Measurements from ENCODE around the gene SSH2.
A peak's percentile ranks its signal among the peaks of the same experiment; 100 is the strongest.

- TF ChIP-seq, protein P1, sequence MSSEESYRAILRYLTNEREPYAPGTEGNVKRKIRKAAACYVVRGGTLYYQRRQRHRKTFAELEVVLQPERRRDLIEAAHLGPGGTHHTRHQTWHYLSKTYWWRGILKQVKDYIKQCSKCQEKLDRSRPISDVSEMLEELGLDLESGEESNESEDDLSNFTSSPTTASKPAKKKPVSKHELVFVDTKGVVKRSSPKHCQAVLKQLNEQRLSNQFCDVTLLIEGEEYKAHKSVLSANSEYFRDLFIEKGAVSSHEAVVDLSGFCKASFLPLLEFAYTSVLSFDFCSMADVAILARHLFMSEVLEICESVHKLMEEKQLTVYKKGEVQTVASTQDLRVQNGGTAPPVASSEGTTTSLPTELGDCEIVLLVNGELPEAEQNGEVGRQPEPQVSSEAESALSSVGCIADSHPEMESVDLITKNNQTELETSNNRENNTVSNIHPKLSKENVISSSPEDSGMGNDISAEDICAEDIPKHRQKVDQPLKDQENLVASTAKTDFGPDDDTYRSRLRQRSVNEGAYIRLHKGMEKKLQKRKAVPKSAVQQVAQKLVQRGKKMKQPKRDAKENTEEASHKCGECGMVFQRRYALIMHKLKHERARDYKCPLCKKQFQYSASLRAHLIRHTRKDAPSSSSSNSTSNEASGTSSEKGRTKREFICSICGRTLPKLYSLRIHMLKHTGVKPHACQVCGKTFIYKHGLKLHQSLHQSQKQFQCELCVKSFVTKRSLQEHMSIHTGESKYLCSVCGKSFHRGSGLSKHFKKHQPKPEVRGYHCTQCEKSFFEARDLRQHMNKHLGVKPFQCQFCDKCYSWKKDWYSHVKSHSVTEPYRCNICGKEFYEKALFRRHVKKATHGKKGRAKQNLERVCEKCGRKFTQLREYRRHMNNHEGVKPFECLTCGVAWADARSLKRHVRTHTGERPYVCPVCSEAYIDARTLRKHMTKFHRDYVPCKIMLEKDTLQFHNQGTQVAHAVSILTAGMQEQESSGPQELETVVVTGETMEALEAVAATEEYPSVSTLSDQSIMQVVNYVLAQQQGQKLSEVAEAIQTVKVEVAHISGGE (CRISPR knock-in tag; IDR thresholded peaks at IDR 0.05), result no peak
- TF ChIP-seq RBBP5 (IDR thresholded peaks at IDR 0.05; ENCODE audit: borderline replicate concordance, insufficient read depth, low read length, poor library complexity, severe bottlenecking), result no peak
- TF ChIP-seq POLR2A (conservative IDR thresholded peaks at IDR 0.05), result no peak
- TF ChIP-seq, protein P2, sequence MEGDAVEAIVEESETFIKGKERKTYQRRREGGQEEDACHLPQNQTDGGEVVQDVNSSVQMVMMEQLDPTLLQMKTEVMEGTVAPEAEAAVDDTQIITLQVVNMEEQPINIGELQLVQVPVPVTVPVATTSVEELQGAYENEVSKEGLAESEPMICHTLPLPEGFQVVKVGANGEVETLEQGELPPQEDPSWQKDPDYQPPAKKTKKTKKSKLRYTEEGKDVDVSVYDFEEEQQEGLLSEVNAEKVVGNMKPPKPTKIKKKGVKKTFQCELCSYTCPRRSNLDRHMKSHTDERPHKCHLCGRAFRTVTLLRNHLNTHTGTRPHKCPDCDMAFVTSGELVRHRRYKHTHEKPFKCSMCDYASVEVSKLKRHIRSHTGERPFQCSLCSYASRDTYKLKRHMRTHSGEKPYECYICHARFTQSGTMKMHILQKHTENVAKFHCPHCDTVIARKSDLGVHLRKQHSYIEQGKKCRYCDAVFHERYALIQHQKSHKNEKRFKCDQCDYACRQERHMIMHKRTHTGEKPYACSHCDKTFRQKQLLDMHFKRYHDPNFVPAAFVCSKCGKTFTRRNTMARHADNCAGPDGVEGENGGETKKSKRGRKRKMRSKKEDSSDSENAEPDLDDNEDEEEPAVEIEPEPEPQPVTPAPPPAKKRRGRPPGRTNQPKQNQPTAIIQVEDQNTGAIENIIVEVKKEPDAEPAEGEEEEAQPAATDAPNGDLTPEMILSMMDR (IDR thresholded peaks at IDR 0.05 in 2 of 3, conservative IDR thresholded peaks at IDR 0.05 in 1 of 3; ENCODE audit: insufficient read depth in 2 of 3, low read depth in 1 of 3, low read length in 3 of 3), result no peak
- no peak for TF ChIP-seq TAF1 (IDR thresholded peaks at IDR 0.05; ENCODE audit: control insufficient read depth, extremely low read depth, insufficient read depth, low read length, severe bottlenecking)
- no peak for TF ChIP-seq LEF1 (IDR thresholded peaks at IDR 0.05)
- TF ChIP-seq TCF7L2 (IDR thresholded peaks at IDR 0.05; ENCODE audit: low read depth, low read length), result no peak
- peak; percentile 44; the same call in 1 of the 2 replicates for TF ChIP-seq CEBPB (tag; IDR thresholded peaks at IDR 0.05)
- no peak for TF ChIP-seq ILF3 (IDR thresholded peaks at IDR 0.05; ENCODE audit: borderline replicate concordance)
These were observed 196.9 kb downstream of the SSH2 start for GRCh38 chr17:29733166-29733565.
